HCT116 (cell line): ENCODE measurements around the gene PRKG1. TPM values are rescaled to one million over a fixed set of nuclear protein-coding genes. Genes with fewer than 3 reads are reported as not detected.

Source experiments
- ATAC-seq: fragments of 200-7000 bp; cut with Tn5 transposase; 2 replicates; pipeline ENCODE4 v1.9.1; 2020; ENCODE audit warnings: mild to moderate bottlenecking, moderate library complexity
- BruUV-seq: library from RNA; stranded (reverse); fragments of 400-500 nt; replicated peaks from 2 replicates; lab custom pipeline; 2021; lab: Mats Ljungman, UMichigan
- CTCF ChIA-PET: fragments of 300-600 bp; sonication (Branson Sonifier 250); formaldehyde crosslinking; loops from one replicate; lab custom pipeline; 2021; ENCODE audit warnings: antibody characterized with exemption; lab: Charles Lee
- POLR2A ChIA-PET: fragments of 300-600, 350-600 bp; sonication (Branson Sonifier 250); formaldehyde crosslinking; loops from one replicate; lab custom pipeline; 2021; ENCODE audit warnings: antibody characterized with exemption; lab: Charles Lee
- RAD21 ChIA-PET, 2 experiments: fragments of 300-600 bp; sonication (Branson Sonifier 250); formaldehyde crosslinking; loops; one replicate each; lab custom pipeline; 2023; ENCODE audit warnings: low total read pairs in 2 of 2; ENCODE audit not compliant: uncharacterized antibody in 2 of 2, unreplicated experiment in 2 of 2, low non-redundant PET in 1 of 2; lab: Charles Lee
- DNase-seq: peaks from one replicate; pipeline ENCODE4 v3.0.0-alpha.2; 2010; ENCODE audit warnings: low read depth, low spot score
- H2AFZ ChIP-seq: fragments of 200-600 bp; shearing (Covaris generic), sonication (generic); 2 replicates; pipeline ENCODE4 v1.6.1; 2017; ENCODE audit warnings: low read depth, mixed run types, mixed read lengths, antibody characterized with exemption, low read length; ENCODE audit not compliant: poor library complexity, severe bottlenecking
- H3K27ac ChIP-seq: 2 replicates; pipeline ENCODE4 v1.5.1; 2012; ENCODE audit warnings: low read depth, low read length
- H3K27me3 ChIP-seq: fragments of 200-600 bp; sonication (generic); 2 replicates; pipeline ENCODE4 v1.6.1; 2016; ENCODE audit warnings: mixed run types, low read length, mixed read lengths; ENCODE audit not compliant: insufficient read depth
- H3K36me3 ChIP-seq, 2 experiments: fragments of 200-500 bp in 1 of 2; fragments of 200-600 bp in 1 of 2; sonication (Bioruptor generic) in 1 of 2; sonication (generic) in 1 of 2; 2 replicates each; pipeline versions ENCODE4 v1.5.1 to v1.6.1; 2014 to 2016; ENCODE audit warnings: low read length in 2 of 2, inconsistent platforms in 1 of 2, mixed read lengths in 1 of 2, mixed run types in 1 of 2; ENCODE audit not compliant: insufficient read depth in 2 of 2, control insufficient read depth in 1 of 2
- H3K4me1 ChIP-seq, 2 experiments: fragments of 200-600 bp in 1 of 2; sonication (generic) in 1 of 2; 2 replicates each; pipeline versions ENCODE4 v1.5.1 to v1.6.1; 2012 to 2017; ENCODE audit warnings: low read length in 2 of 2, inconsistent platforms in 1 of 2, mild to moderate bottlenecking in 1 of 2, mixed read lengths in 1 of 2, mixed run types in 1 of 2, moderate library complexity in 1 of 2; ENCODE audit not compliant: insufficient read depth in 2 of 2, control insufficient read depth in 1 of 2
- H3K4me2 ChIP-seq: fragments of 200-600 bp; sonication (generic); 2 replicates; pipeline ENCODE4 v1.6.1; 2017; ENCODE audit warnings: mixed run types, low read length, mixed read lengths
- H3K4me3 ChIP-seq, 2 experiments: fragments of 200-600 bp in 1 of 2; sonication (generic) in 1 of 2; replicated peaks in 1 of 2; 2 replicates each; pipeline ENCODE4 v1.5.1; 2011 to 2016; ENCODE audit warnings: low read length in 2 of 2, control low read depth in 1 of 2, low read depth in 1 of 2, mild to moderate bottlenecking in 1 of 2, mixed read lengths in 1 of 2, mixed run types in 1 of 2
- H3K79me2 ChIP-seq: fragments of 200-600 bp; sonication (generic); 2 replicates; pipeline ENCODE4 v1.6.1; 2017; ENCODE audit warnings: mild to moderate bottlenecking, mixed run types, low read length, moderate library complexity, mixed read lengths; ENCODE audit not compliant: insufficient read depth
- H3K9ac ChIP-seq: fragments of 200-600 bp; sonication (generic); 2 replicates; pipeline ENCODE4 v1.6.1; 2016; ENCODE audit warnings: low read length, mixed read lengths
- H3K9me2 ChIP-seq: fragments of 200-600 bp; sonication (generic), shearing (Covaris generic); 2 replicates; pipeline ENCODE4 v1.6.1; 2017; ENCODE audit warnings: mixed run types, mild to moderate bottlenecking, moderate library complexity; ENCODE audit not compliant: insufficient read depth
- H3K9me3 ChIP-seq, 2 experiments: fragments of 200-500 bp in 1 of 2; fragments of 200-600 bp in 1 of 2; sonication (Bioruptor generic) in 1 of 2; sonication (generic) in 1 of 2; 2 replicates each; pipeline ENCODE4 v1.6.1; 2014 to 2017; ENCODE audit warnings: low read length in 2 of 2, mixed read lengths in 2 of 2, inconsistent platforms in 1 of 2, low read depth in 1 of 2, mild to moderate bottlenecking in 1 of 2, mixed run types in 1 of 2, moderate library complexity in 1 of 2; ENCODE audit not compliant: control insufficient read depth in 1 of 2, insufficient read depth in 1 of 2
- H4K20me1 ChIP-seq: fragments of 200-600 bp; sonication (generic), shearing (Covaris generic); 2 replicates; pipeline ENCODE4 v1.6.1; 2017; ENCODE audit warnings: mixed run types, mild to moderate bottlenecking, moderate library complexity; ENCODE audit not compliant: insufficient read depth
- ATF3 ChIP-seq: IDR thresholded peaks from 2 replicates; pipeline ENCODE4 v1.6.1; 2012
- CBX3 ChIP-seq: IDR thresholded peaks from 2 replicates; pipeline ENCODE4 v1.6.1; 2012; ENCODE audit warnings: low read depth
- EGR1 ChIP-seq: IDR thresholded peaks from 2 replicates; pipeline ENCODE4 v1.6.1; 2012; ENCODE audit warnings: low read depth
- ELF1 ChIP-seq: IDR thresholded peaks from 2 replicates; pipeline ENCODE4 v1.6.1; 2012; ENCODE audit warnings: low read depth, borderline replicate concordance
- EZH2 ChIP-seq: fragments of 200-600 bp; sonication (generic); IDR thresholded peaks from 2 replicates; pipeline ENCODE4 v1.6.1; 2017; ENCODE audit warnings: antibody characterized with exemption, mixed run types
- EZH2phosphoT487 ChIP-seq: fragments of 200-600 bp; IDR thresholded peaks from 2 replicates; pipeline ENCODE4 v1.6.1; 2018; ENCODE audit warnings: antibody characterized with exemption, borderline replicate concordance
- FOSL1 ChIP-seq: IDR thresholded peaks from 2 replicates; pipeline ENCODE4 v1.6.1; 2012; ENCODE audit warnings: low read depth
- POLR2AphosphoS5 ChIP-seq: IDR thresholded peaks from 2 replicates; pipeline ENCODE4 v1.6.1; 2011; ENCODE audit warnings: mild to moderate bottlenecking, low read depth, low read length, moderate library complexity
- RAD21 ChIP-seq: IDR thresholded peaks from 2 replicates; pipeline ENCODE4 v1.6.1; 2012; ENCODE audit warnings: low read depth, mild to moderate bottlenecking
- REST ChIP-seq: IDR thresholded peaks from 2 replicates; pipeline ENCODE4 v1.6.1; 2012; ENCODE audit warnings: low read depth
- SIN3A ChIP-seq: IDR thresholded peaks from 2 replicates; pipeline ENCODE4 v1.6.1; 2012; ENCODE audit warnings: low read depth
- SP1 ChIP-seq: IDR thresholded peaks from 2 replicates; pipeline ENCODE4 v1.6.1; 2012; ENCODE audit warnings: low read depth
- SRF ChIP-seq: IDR thresholded peaks from 2 replicates; pipeline ENCODE4 v1.6.1; 2012; ENCODE audit warnings: low read depth
- YY1 ChIP-seq: IDR thresholded peaks from 2 replicates; pipeline ENCODE4 v1.6.1; 2011; ENCODE audit warnings: low read length, low read depth, moderate library complexity, mild to moderate bottlenecking; ENCODE audit not compliant: insufficient replicate concordance; ENCODE audit errors: extremely low read depth
- ZFX ChIP-seq: fragments of 450-650 bp; IDR thresholded peaks from 2 replicates; pipeline ENCODE4 v1.6.1; 2017
- ZNF274 ChIP-seq: fragments of 200-500 bp; sonication (Bioruptor generic); IDR thresholded peaks from 2 replicates; pipeline ENCODE4 v1.6.1; 2014; ENCODE audit warnings: mild to moderate bottlenecking, low read depth, low read length, inconsistent platforms
- intact Hi-C: fragments of 100-400 bp; cut with micrococcal nuclease; formaldehyde crosslinking; loops from 2 replicates; pipeline ENCODE4 v1.10.0; 2022
- total RNA-seq: library from RNA; stranded (reverse); gene quantifications from one replicate; pipeline ENCODE4 v1.2.1, GENCODE V29; 2021; ENCODE audit not compliant: unreplicated experiment
- TF ChIP-seq, protein P1 (sequence below), 3 experiments: fragments of 200-600 bp in 1 of 3; sonication (generic) in 1 of 3; IDR thresholded peaks in 2 of 3; conservative IDR thresholded peaks in 1 of 3; 2 replicates each; pipeline ENCODE4 v1.5.1; 2012 to 2017; ENCODE audit warnings: low read depth in 2 of 3, low read length in 2 of 3, antibody characterized with exemption in 1 of 3, borderline replicate concordance in 1 of 3, control low read depth in 1 of 3, mild to moderate bottlenecking in 1 of 3, mixed read lengths in 1 of 3, mixed run types in 1 of 3, moderate library complexity in 1 of 3; ENCODE audit not compliant: insufficient read depth in 1 of 3
- TF ChIP-seq, protein P2 (sequence below): IDR thresholded peaks from 2 replicates; pipeline ENCODE4 v1.6.1; 2011; ENCODE audit warnings: mild to moderate bottlenecking, low read length, moderate library complexity; ENCODE audit not compliant: insufficient replicate concordance; ENCODE audit errors: extremely low read depth

PRKG1 gene
- total RNA-seq, 1 experiment from 2014 or later = 1.4 TPM

DNA sequence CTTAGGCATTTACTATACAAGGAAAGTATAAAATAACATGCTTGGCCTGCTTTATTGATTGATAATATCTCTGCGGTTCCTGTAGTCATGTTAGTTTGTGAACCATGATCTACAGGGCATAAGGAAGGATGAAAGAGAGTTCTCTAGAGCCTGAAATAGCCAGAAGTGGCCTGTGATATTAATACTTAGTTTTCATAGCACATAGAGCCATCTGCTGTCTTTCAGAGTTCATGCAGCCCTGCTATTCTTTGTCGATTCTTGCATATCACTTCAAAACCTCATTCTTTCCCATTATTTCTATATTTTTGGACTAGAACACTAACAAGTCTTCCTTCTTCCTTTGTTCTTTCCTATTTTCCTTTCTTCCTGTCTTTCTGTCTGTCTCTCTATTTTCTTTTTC lies 26.4 kb upstream of the PRKG1 start:
- DNase-seq (no peak), ATAC-seq (no peak)
- Histone ChIP-seq H3K4me2 (no peak overlapping the region), H3K36me3 (no peaks in the 10 kb centered on the region), H3K9ac (no peak overlapping the region), H4K20me1 (no peaks in the 10 kb centered on the region), H3K9me2 (no peaks in the 10 kb centered on the region), H3K4me1 (no peaks in the 10 kb centered on the region), H2AFZ (no peak overlapping the region), H3K27me3 (no peaks in the 10 kb centered on the region), H3K79me2 (no peaks in the 10 kb centered on the region), H3K4me3 (no peak overlapping the region), H3K27ac (no peak overlapping the region), H3K9me3 (no peaks in the 10 kb centered on the region)
- intact Hi-C loops = no loop called here
- TF ChIP-seq ATF3 (no peak), EGR1 (no peak), FOSL1 (no peak), EZH2 (no peak), ZFX (no peak), POLR2AphosphoS5 (no peak), RAD21 (no peak), SIN3A (no peak), CBX3 (no peak), ELF1 (no peak), ZNF274 (no peak), EZH2phosphoT487 (no peak), YY1 (no peak), SRF (no peak), REST (no peak), SP1 (no peak)
- TF ChIP-seq, protein P1, sequence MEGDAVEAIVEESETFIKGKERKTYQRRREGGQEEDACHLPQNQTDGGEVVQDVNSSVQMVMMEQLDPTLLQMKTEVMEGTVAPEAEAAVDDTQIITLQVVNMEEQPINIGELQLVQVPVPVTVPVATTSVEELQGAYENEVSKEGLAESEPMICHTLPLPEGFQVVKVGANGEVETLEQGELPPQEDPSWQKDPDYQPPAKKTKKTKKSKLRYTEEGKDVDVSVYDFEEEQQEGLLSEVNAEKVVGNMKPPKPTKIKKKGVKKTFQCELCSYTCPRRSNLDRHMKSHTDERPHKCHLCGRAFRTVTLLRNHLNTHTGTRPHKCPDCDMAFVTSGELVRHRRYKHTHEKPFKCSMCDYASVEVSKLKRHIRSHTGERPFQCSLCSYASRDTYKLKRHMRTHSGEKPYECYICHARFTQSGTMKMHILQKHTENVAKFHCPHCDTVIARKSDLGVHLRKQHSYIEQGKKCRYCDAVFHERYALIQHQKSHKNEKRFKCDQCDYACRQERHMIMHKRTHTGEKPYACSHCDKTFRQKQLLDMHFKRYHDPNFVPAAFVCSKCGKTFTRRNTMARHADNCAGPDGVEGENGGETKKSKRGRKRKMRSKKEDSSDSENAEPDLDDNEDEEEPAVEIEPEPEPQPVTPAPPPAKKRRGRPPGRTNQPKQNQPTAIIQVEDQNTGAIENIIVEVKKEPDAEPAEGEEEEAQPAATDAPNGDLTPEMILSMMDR (IDR thresholded peaks at IDR 0.05 in 2 of 3, conservative IDR thresholded peaks at IDR 0.05 in 1 of 3; ENCODE audit: borderline replicate concordance in 1 of 3, insufficient read depth in 1 of 3, low read depth in 2 of 3, low read length in 2 of 3) = no peak
- TF ChIP-seq, protein P2, sequence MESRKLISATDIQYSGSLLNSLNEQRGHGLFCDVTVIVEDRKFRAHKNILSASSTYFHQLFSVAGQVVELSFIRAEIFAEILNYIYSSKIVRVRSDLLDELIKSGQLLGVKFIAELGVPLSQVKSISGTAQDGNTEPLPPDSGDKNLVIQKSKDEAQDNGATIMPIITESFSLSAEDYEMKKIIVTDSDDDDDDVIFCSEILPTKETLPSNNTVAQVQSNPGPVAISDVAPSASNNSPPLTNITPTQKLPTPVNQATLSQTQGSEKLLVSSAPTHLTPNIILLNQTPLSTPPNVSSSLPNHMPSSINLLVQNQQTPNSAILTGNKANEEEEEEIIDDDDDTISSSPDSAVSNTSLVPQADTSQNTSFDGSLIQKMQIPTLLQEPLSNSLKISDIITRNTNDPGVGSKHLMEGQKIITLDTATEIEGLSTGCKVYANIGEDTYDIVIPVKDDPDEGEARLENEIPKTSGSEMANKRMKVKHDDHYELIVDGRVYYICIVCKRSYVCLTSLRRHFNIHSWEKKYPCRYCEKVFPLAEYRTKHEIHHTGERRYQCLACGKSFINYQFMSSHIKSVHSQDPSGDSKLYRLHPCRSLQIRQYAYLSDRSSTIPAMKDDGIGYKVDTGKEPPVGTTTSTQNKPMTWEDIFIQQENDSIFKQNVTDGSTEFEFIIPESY = no peak
- BruUV-seq = no TSS peak
- ChIA-PET POLR2A (no interaction called here), RAD21 (no interaction called here), CTCF (no interaction called here)
